ENCODE results near the gene SRA1.
"Not testable (repeated sequence)": the region's sequence is repeated elsewhere in the genome, so short reads cannot be mapped to it uniquely, and the experiment has no call there.

SRA1 gene
- total RNA-seq, result 28.5 to 78.1 (median 47.8) reads per million in 9 experiments

- Mint-ChIP-seq H3K4me1 (ENCODE audit: low read depth in 2 of 2) (peaks cover 38 to 50% of the 10 kb centered on the region in 2 donors), H3K27ac (peak within 1 kb of the TSS; percentile 96 to 97), H3K27me3 (no peaks in the 10 kb centered on the region), H3K9me3 (no peaks in the 10 kb centered on the region), H3K4me3 (peak within 1 kb of the TSS; percentile 91 to 94), H3K36me3 (ENCODE audit: insufficient read depth) (peaks cover 11% of the 10 kb centered on the region)
- ATAC-seq (replicated peaks) (peak; percentile 93), DNase-seq (peak; percentile 77 to 80 (median 79))
Observed at GRCh38 chr5:140557136-140557805, at the start of gene SRA1. SRA1 (minus strand) TSS chr5:140557473; CDS start chr5:140557452, 21 bp downstream.

GRCh38 chr5:140607031-140607430 lies 49.8 kb upstream of the SRA1 start:
- no peaks in the 10 kb centered on the region for H3K9me3 Mint-ChIP-seq
- no peak overlapping the region for H3K27ac Mint-ChIP-seq
- DNase-seq, result no peak
- H3K4me1 Mint-ChIP-seq (ENCODE audit: low read depth in 2 of 2), result no peaks in the 10 kb centered on the region
- ATAC-seq (replicated peaks), result no peak
- H3K27me3 Mint-ChIP-seq, result peaks cover 9 to 22% of the 10 kb centered on the region in 2 donors
- no peak overlapping the region for H3K4me3 Mint-ChIP-seq
- H3K36me3 Mint-ChIP-seq (ENCODE audit: insufficient read depth), result no peaks in the 10 kb centered on the region

- peaks cover 0 to 12% of the 10 kb centered on the region in 2 donors for H3K27me3 Mint-ChIP-seq
- DNase-seq, result no peak
- no peak for ATAC-seq (replicated peaks)
- no peak overlapping the region for H3K4me3 Mint-ChIP-seq
- no peak overlapping the region for H3K27ac Mint-ChIP-seq
- H3K9me3 Mint-ChIP-seq, result no peaks in the 10 kb centered on the region
- H3K36me3 Mint-ChIP-seq (ENCODE audit: insufficient read depth), result no peaks in the 10 kb centered on the region
- H3K4me1 Mint-ChIP-seq (ENCODE audit: low read depth in 2 of 2), result no peaks in the 10 kb centered on the region
Observed at GRCh38 chr5:140605879-140606278, 48.6 kb upstream of the SRA1 start.

GRCh38 chr5:140603734-140604133 lies 46.5 kb upstream of the SRA1 start:
- no peak for ATAC-seq (replicated peaks)
- Mint-ChIP-seq H3K9me3 (no peaks in the 10 kb centered on the region), H3K27me3 (peaks cover 0 to under 1% of the 10 kb centered on the region in 2 donors), H3K4me3 (no peak overlapping the region), H3K4me1 (ENCODE audit: low read depth in 2 of 2) (no peaks in the 10 kb centered on the region), H3K27ac (no peak overlapping the region), H3K36me3 (ENCODE audit: insufficient read depth) (no peaks in the 10 kb centered on the region)
- DNase-seq, result no peak

GRCh38 chr5:140603446-140603698 lies 46.1 kb upstream of the SRA1 start:
- H3K4me1 Mint-ChIP-seq (ENCODE audit: low read depth in 2 of 2), result not testable (repeated sequence)

GRCh38 chr5:140602147-140602546 lies 44.9 kb upstream of the SRA1 start:
- DNase-seq, result no peak

More at GRCh38 chr5:140603446-140603698, 46.1 kb upstream of the SRA1 start:
- DNase-seq; H3K9me3 Mint-ChIP-seq; H3K36me3 Mint-ChIP-seq (ENCODE audit: insufficient read depth); ATAC-seq (replicated peaks); H3K4me3 Mint-ChIP-seq; H3K27me3 Mint-ChIP-seq; H3K27ac Mint-ChIP-seq: not testable (repeated sequence)

GRCh38 chr5:140600096-140600495 lies 42.8 kb upstream of the SRA1 start:
- no peak for DNase-seq
- no peak for ATAC-seq (replicated peaks)
- Mint-ChIP-seq H3K4me3 (no peak overlapping the region), H3K27ac (no peak overlapping the region), H3K27me3 (peaks cover 8 to 9% of the 10 kb centered on the region in 2 donors), H3K36me3 (ENCODE audit: insufficient read depth) (no peaks in the 10 kb centered on the region), H3K9me3 (no peaks in the 10 kb centered on the region), H3K4me1 (ENCODE audit: low read depth in 2 of 2) (peaks cover 0 to 1% of the 10 kb centered on the region in 2 donors)

More at GRCh38 chr5:140602147-140602546, 44.9 kb upstream of the SRA1 start:
- Mint-ChIP-seq H3K36me3 (ENCODE audit: insufficient read depth) (no peaks in the 10 kb centered on the region), H3K27me3 (no peaks in the 10 kb centered on the region), H3K4me1 (ENCODE audit: low read depth in 2 of 2) (no peaks in the 10 kb centered on the region), H3K27ac (no peak overlapping the region), H3K4me3 (no peak overlapping the region), H3K9me3 (no peaks in the 10 kb centered on the region)
- no peak for ATAC-seq (replicated peaks)

GRCh38 chr5:140598836-140599235 lies 41.6 kb upstream of the SRA1 start:
- no peak for ATAC-seq (replicated peaks)
- Mint-ChIP-seq H3K36me3 (ENCODE audit: insufficient read depth) (no peaks in the 10 kb centered on the region), H3K4me1 (ENCODE audit: low read depth in 2 of 2) (peaks cover 0 to 1% of the 10 kb centered on the region in 2 donors), H3K27me3 (peaks cover 8 to 16% of the 10 kb centered on the region in 2 donors), H3K27ac (no peak overlapping the region), H3K9me3 (no peaks in the 10 kb centered on the region), H3K4me3 (no peak overlapping the region)
- DNase-seq, result no peak

GRCh38 chr5:140596321-140596741 lies 39.1 kb upstream of the SRA1 start:
- no peak for DNase-seq
- no peak overlapping the region for H3K4me3 Mint-ChIP-seq
- no peak overlapping the region for H3K27ac Mint-ChIP-seq
- peaks cover 0 to 1% of the 10 kb centered on the region in 2 donors for H3K4me1 Mint-ChIP-seq (ENCODE audit: low read depth in 2 of 2)
- H3K27me3 Mint-ChIP-seq, result peaks cover 8 to 16% of the 10 kb centered on the region in 2 donors
- no peaks in the 10 kb centered on the region for H3K36me3 Mint-ChIP-seq (ENCODE audit: insufficient read depth)
- no peak for ATAC-seq (replicated peaks)
- H3K9me3 Mint-ChIP-seq, result no peaks in the 10 kb centered on the region

GRCh38 chr5:140595538-140596300 lies 38.4 kb upstream of the SRA1 start:
- Mint-ChIP-seq H3K4me3 (no peak overlapping the region), H3K27ac (no peak overlapping the region), H3K9me3 (no peaks in the 10 kb centered on the region), H3K36me3 (ENCODE audit: insufficient read depth) (no peaks in the 10 kb centered on the region), H3K27me3 (peaks cover 8 to 16% of the 10 kb centered on the region in 2 donors), H3K4me1 (ENCODE audit: low read depth in 2 of 2) (peaks cover 0 to 1% of the 10 kb centered on the region in 2 donors)
- ATAC-seq (replicated peaks) (no peak), DNase-seq (no peak)

- ATAC-seq (replicated peaks), result no peak
- Mint-ChIP-seq H3K27ac (no peak overlapping the region), H3K27me3 (peaks cover 8 to 16% of the 10 kb centered on the region in 2 donors), H3K4me1 (ENCODE audit: low read depth in 2 of 2) (peaks cover 0 to 1% of the 10 kb centered on the region in 2 donors), H3K36me3 (ENCODE audit: insufficient read depth) (no peaks in the 10 kb centered on the region), H3K9me3 (no peaks in the 10 kb centered on the region), H3K4me3 (no peak overlapping the region)
- DNase-seq, result no peak
Observed at GRCh38 chr5:140594169-140594568, 36.9 kb upstream of the SRA1 start.

- Mint-ChIP-seq H3K27me3 (peaks cover 8 to 16% of the 10 kb centered on the region in 2 donors), H3K4me3 (peak overlapping the region in 1 of 2 donors; percentile 33)
- ATAC-seq (replicated peaks); H3K36me3 Mint-ChIP-seq (ENCODE audit: insufficient read depth); H3K4me1 Mint-ChIP-seq (ENCODE audit: low read depth in 2 of 2); DNase-seq; H3K9me3 Mint-ChIP-seq; H3K27ac Mint-ChIP-seq: not testable (repeated sequence)
Observed at GRCh38 chr5:140593070-140593469, 35.8 kb upstream of the SRA1 start.

- DNase-seq (no peak), ATAC-seq (replicated peaks) (no peak)
- H3K27ac Mint-ChIP-seq, result no peak overlapping the region
- peaks cover 0 to 1% of the 10 kb centered on the region in 2 donors for H3K4me1 Mint-ChIP-seq (ENCODE audit: low read depth in 2 of 2)
- H3K4me3 Mint-ChIP-seq, result no peak overlapping the region
- peaks cover 2% of the 10 kb centered on the region for H3K36me3 Mint-ChIP-seq (ENCODE audit: insufficient read depth)
- H3K27me3 Mint-ChIP-seq, result peaks cover 8 to 16% of the 10 kb centered on the region in 2 donors
- H3K9me3 Mint-ChIP-seq, result no peaks in the 10 kb centered on the region
Observed at GRCh38 chr5:140591747-140592372, 34.6 kb upstream of the SRA1 start.

Data from effector memory CD8-positive, alpha-beta T cell (primary cell).